Suppressor macrophage treated with lipopolysaccharide for 1 hour (primary cell): ENCODE measurements around the gene GLOD5.

Experiments
- DNase-seq, 3 donors: peaks; one replicate each; pipeline ENCODE4 v3.0.0-alpha.2; 2020 to 2022

Gene GLOD5

DNA sequence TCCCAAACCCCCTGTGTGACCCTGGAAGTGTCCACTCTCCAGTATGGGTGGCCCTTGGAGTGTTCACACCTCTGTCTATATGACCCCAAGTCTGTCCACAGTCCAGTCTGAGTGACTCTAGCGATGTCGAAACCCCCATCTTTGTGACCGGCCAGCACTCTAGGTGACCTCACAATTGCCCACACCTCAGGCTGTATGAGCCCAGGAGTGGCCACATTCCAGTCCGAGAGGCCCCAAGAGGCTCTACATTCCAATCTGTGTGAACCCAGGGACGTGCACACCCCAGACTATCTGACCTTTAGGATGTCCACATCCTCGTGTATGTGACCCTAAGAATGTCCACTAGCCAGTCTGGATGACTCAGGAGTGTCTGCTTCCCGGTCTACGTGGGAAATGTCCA lies 7.3 kb upstream of the GLOD5 start:
- no peak for DNase-seq

- no peak for DNase-seq
Measured at GRCh38 chrX:48769230-48769629, 7.7 kb downstream of the GLOD5 start.

- DNase-seq = no peak
Measured at GRCh38 chrX:48770296-48770695, 8.7 kb downstream of the GLOD5 start.

- DNase-seq = no peak
Measured at GRCh38 chrX:48772602-48773001, 11.1 kb downstream of the GLOD5 start.

GRCh38 chrX:48776818-48777439 lies 15.4 kb downstream of the GLOD5 start:
- DNase-seq = no peak

GRCh38 chrX:48779399-48779798 lies 17.9 kb downstream of the GLOD5 start:
- DNase-seq = no peak

- DNase-seq = no peak
Measured at GRCh38 chrX:48781705-48782104, 20.2 kb downstream of the GLOD5 start.

GRCh38 chrX:48782216-48782615 lies 20.7 kb downstream of the GLOD5 start:
- DNase-seq = no peak

DNA sequence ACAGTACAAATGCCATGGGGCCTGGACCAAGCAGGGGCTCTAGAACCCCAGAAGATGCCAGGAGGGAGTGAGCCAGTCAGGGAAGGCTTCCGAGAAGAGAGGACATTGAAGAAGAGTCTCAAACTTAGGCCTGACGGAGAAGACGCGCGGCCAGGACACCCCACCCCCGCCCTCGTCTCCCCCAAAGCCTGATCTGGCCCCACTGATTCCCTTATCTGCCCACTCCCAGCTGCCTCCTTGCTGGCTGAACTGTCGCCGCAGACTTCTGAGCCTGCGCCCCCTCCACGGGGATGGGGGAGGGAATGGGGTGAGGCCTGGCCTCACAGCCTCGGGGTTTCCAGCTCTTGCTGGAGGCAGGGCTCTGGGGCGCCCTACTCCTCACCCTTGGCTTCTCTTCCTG lies 21.2 kb downstream of the GLOD5 start:
- DNase-seq = no peak

DNA sequence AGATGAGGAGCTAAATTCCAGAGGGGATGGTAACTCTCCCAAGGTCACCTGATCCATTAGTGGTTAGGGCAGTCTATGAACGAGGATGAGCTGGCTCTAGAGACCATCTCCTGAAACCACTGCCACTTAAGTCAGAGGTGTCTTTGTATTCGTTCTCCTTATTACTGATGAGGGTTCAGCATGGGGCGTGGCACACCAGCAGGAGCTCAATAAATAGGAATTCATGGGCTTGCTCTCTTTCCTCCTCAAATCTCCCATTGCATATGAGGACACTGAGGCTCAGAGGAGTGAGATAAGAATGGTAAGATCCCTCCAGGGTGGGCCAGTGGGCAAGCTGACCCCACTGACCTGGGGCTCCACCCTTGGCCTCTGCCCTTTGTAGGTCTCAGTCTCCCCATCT lies 23.2 kb downstream of the GLOD5 start:
- DNase-seq = no peak

DNA sequence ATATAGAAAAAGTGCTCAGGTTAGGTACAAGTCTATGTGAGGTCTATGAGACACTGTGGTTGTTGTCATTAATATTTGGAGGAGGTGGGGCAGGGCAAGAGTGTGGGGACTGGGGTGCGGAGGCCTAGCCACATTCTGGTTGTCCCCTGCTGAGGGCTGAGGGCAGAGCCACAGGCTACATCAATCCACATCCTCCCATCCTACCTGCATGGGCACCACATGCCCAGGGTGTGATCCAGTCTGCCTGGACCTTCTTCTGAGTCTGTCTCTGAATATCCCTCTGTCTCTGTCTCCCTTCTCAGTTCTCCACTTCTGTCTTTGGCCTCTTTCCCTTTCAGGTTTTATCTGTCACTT lies 23.6 kb downstream of the GLOD5 start:
- DNase-seq = no peak

- DNase-seq = no peak
Measured at GRCh38 chrX:48785540-48786214, 24.1 kb downstream of the GLOD5 start.

- no peak for DNase-seq
Measured at GRCh38 chrX:48786341-48786800, 24.8 kb downstream of the GLOD5 start, which contains the start of gene GATA1. GATA1 (plus strand) TSS chrX:48786590; CDS start chrX:48791110, 4,520 bp downstream.

DNA sequence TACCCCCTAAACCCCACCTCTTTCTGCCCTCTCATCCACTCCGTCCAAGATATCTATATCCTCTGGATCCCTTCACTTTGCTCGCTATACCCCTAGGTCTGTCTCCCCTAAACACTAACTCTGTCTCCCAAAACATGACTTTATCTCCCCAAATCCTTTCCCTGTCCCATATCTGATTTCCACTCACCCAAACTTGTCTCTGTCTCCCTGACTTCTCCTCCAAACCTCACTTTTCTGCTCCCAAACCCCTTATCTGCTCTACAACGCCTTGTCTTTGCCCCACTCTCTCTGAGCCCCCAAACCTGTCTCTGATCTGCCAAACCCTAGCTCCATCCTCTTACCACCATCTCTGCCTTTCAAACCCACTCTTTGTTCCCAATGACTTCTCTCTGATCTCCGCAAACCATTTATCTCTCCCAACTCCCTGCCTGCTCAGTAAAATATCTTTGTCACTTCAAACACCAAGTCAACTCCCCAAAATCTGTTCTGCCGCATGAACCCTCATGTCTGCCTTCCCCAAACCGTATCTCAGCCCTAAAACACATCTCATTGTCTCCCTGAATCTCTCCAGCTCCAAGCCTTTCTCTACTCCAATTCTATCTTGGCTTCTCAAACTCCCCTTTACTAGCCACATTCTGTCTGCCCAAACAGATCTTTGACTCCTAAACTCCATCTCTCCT lies 25.4 kb downstream of the GLOD5 start:
- no peak for DNase-seq

DNA sequence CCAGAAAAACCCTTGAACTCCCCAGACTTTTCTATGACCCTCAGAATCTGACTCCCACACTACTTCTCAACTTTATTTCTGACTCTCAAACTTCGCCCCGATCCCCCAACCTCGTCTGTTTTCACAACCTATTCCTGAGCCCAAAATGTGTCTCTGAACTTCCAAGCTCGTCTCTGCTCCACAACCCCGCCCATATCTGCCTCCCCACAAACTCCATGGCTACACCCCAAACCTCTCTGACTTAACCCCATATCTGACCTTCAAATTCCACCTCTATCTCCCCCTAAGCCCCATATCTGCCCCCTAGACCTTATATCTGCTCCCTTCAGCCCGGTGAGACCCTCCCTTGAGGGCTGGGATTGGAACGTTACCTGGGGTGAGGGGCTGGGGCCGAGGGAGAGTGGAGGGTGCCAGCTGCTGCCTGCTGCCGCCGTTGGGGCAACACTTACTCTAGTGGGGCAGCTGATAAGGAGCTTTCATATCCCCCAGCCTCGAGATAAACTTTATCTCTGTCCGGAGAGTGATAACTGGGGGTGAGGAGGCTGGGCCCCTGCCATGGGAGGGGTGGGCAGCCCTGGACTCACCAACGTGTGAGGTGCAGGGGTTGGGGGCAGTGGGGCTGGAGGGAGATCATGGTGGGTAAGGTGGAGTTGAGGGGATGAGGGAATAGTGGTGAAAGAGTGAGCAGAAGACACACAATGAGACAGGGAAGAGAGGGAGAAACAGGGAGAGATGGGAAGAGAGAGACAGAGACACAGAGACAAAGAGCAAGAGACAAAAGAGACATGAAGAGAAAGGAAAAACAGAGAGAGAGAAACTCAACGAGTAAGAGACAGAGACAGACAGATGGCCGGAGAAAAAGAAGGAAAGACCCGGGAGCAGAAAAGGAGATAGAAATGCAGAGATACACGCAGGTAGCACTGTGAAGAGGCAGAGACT lies 26.2 kb downstream of the GLOD5 start:
- no peak for DNase-seq

DNA sequence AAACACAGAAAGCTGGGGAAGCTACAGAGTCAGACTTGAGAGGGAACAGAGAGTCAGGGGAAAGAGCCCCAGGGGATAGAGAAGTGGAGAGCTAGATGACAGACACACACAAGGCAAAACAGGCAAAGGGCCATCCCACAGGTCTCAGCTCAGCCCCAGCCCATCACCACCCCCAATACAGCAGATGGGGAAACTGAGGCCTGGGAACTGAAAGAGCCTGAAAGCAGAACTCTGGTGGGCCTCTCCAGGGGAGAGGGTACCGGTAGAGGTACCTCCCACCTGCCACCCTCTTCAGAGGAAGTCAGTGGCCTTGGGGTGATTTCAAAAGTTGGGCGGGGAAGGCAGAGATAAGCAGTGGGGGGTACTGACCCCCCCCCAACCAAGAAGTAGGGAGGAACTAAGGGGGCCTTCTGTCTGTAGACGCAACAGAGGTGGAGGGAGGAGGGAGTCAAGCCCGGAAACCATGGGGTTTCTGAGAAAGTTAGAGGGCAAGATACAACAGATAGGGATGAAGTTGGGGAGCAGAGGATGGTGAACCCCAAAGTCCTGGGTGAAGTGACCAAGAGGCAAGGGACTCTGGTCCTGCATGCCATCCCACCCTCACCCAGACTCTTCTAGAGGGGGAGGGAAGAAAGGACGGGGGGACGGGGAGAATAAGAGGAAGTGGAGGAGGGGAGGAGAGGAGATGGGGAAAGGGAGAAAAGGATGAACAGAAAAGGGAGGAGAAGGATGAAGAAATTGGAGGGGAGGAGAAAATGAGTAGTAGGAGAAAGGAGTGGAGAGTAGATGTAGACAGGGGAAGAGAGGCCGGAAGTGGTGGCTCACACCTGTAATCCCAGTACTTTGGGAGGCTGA lies 28.0 kb downstream of the GLOD5 start:
- no peak for DNase-seq

DNA sequence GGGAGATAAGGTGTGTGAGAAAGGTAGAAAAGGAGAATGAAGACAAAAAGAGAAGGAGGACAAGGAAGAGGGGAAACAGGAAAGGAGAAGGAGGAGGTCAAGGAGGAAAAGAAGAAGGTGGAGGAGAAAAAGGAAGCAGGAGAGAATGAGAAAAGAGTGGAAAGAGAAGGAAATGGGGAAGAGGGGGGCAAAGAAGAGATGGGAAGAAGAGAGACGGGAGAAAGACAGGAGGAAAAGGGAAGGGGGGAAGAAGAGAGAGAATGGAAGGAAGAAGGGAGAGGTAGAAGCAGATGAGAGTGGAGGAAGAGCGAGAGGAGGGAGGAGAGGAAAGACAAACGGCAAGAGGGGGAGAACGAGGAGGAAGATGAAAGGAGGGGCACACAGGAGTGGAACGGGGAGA lies 28.9 kb downstream of the GLOD5 start:
- DNase-seq = no peak

DNA sequence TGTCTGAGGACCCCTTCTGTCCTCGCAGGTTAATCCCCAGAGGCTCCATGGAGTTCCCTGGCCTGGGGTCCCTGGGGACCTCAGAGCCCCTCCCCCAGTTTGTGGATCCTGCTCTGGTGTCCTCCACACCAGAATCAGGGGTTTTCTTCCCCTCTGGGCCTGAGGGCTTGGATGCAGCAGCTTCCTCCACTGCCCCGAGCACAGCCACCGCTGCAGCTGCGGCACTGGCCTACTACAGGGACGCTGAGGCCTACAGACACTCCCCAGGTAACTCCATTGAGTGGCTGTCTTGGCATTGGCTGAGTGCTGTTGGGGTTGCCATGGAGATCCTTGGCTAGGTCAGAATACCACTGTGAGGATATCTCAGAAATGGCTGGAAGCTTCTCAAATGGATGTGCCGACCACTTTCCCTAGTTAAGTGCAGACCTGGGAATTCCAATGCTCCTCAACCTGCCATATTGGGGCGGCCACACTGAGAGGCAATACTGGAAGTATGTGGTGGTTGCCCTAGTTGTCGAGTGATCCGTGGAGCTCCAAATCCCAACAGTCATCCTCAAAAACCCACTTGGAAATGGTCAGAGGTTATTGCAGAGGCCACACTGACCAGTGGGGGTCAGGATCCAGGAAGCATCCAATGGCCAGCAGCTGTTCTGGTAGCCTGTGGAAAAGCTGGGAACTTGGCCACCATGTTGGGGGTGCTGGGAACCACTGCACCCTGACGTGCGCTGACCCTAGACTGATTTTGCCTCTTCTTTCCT lies 29.7 kb downstream of the GLOD5 start:
- no peak for DNase-seq

- DNase-seq = no peak
Measured at GRCh38 chrX:48792219-48792618, 30.7 kb downstream of the GLOD5 start.

GRCh38 chrX:48793935-48794334 lies 32.4 kb downstream of the GLOD5 start:
- no peak for DNase-seq

- DNase-seq = no peak
Measured at GRCh38 chrX:48794340-48794910, 32.9 kb downstream of the GLOD5 start.
